ENCODE measurements around the gene TNRC18.
A peak's percentile ranks its signal among the peaks of the same experiment; 100 is the strongest.
"Not testable (repeated sequence)": the region's sequence is repeated elsewhere in the genome, so short reads cannot be mapped to it uniquely, and the experiment has no call there.

Gene TNRC18

GRCh38 chr7:5423306-5423975, at the start of gene TNRC18:
TSS of gene TNRC18 (minus strand) at chr7:5423834. CDS start at chr7:5421246, 2,588 bp downstream.
- DNase-seq, result no peak

- DNase-seq, result no peak
Observed at GRCh38 chr7:5472432-5473315, 49.0 kb upstream of the TNRC18 start.

GRCh38 chr7:5471623-5472022, 48.0 kb upstream of the TNRC18 start:
- DNase-seq, result not testable (repeated sequence)

GRCh38 chr7:5470816-5471215, 47.2 kb upstream of the TNRC18 start:
- DNase-seq, result no peak

- DNase-seq, result no peak
Observed at GRCh38 chr7:5470167-5470532, 46.5 kb upstream of the TNRC18 start.

GRCh38 chr7:5469375-5470166, 45.9 kb upstream of the TNRC18 start:
- DNase-seq, result no peak

GRCh38 chr7:5467645-5468044, 44.0 kb upstream of the TNRC18 start:
- DNase-seq, result no peak

- DNase-seq, result no peak
Observed at GRCh38 chr7:5466551-5466950, 42.9 kb upstream of the TNRC18 start.

- DNase-seq, result no peak
Observed at GRCh38 chr7:5463031-5463430, 39.4 kb upstream of the TNRC18 start.

- DNase-seq, result no peak
Observed at GRCh38 chr7:5462216-5462615, 38.6 kb upstream of the TNRC18 start.

GRCh38 chr7:5458921-5459480, 35.4 kb upstream of the TNRC18 start:
- DNase-seq, result no peak

- no peak for DNase-seq
Observed at GRCh38 chr7:5457245-5457735, 33.7 kb upstream of the TNRC18 start.

- DNase-seq, result no peak
Observed at GRCh38 chr7:5456409-5456808, 32.8 kb upstream of the TNRC18 start.

- DNase-seq, result no peak
Observed at GRCh38 chr7:5455581-5456219, 32.1 kb upstream of the TNRC18 start.

- DNase-seq, result no peak
Observed at GRCh38 chr7:5455175-5455574, 31.5 kb upstream of the TNRC18 start.

- DNase-seq, result no peak
Observed at GRCh38 chr7:5454485-5454884, 30.9 kb upstream of the TNRC18 start.

GRCh38 chr7:5453566-5454075, 30.0 kb upstream of the TNRC18 start:
- no peak for DNase-seq

GRCh38 chr7:5452937-5453540, 29.4 kb upstream of the TNRC18 start:
- DNase-seq, result no peak

GRCh38 chr7:5452470-5452899, 28.9 kb upstream of the TNRC18 start:
- no peak for DNase-seq

- no peak for DNase-seq
Observed at GRCh38 chr7:5451391-5451790, 27.8 kb upstream of the TNRC18 start.

GRCh38 chr7:5450549-5451327, 27.1 kb upstream of the TNRC18 start:
- DNase-seq, result peak; percentile 42
